Neural crest cell (in vitro differentiated cells): ENCODE data around the gene LARGE2. TPM values are rescaled to one million over a fixed set of nuclear protein-coding genes. Genes with fewer than 3 reads are reported as not detected.

Source experiments
- DNase-seq: peaks from one replicate; pipeline ENCODE4 v3.0.0; 2021; ENCODE audit warnings: low read depth, mixed read lengths, low spot score
- H3K27ac Mint-ChIP-seq: one replicate; pipeline ENCODE4 v1.8.0; 2021; ENCODE audit warnings: mild to moderate bottlenecking, mixed read lengths; ENCODE audit not compliant: unreplicated experiment
- H3K27me3 Mint-ChIP-seq: 2 replicates; pipeline ENCODE4 v1.8.0; 2021; ENCODE audit warnings: low read depth, mild to moderate bottlenecking, mixed read lengths
- H3K36me3 Mint-ChIP-seq: 2 replicates; pipeline ENCODE4 v1.8.0; 2021; ENCODE audit warnings: low read depth, mild to moderate bottlenecking, mixed read lengths
- H3K4me1 Mint-ChIP-seq: 2 replicates; pipeline ENCODE4 v1.8.0; 2021; ENCODE audit warnings: mixed read lengths
- H3K4me3 Mint-ChIP-seq: one replicate; pipeline ENCODE4 v1.8.0; 2021; ENCODE audit warnings: mild to moderate bottlenecking, mixed read lengths
- H3K9me3 Mint-ChIP-seq: 2 replicates; pipeline ENCODE4 v1.8.0; 2021; ENCODE audit warnings: mixed read lengths
- total RNA-seq: library from RNA; stranded (reverse); gene quantifications from 2 replicates; pipeline ENCODE4 v1.2.1, GENCODE V29; 2021
- TF ChIP-seq, protein P1 (sequence below): fragments of 200-600 bp; sonication (generic); conservative IDR thresholded peaks from 2 replicates; pipeline ENCODE4 v1.5.0; 2021; ENCODE audit warnings: antibody characterized with exemption, mild to moderate bottlenecking

Gene LARGE2
- total RNA-seq, 1 donor from 2014 or later, result not detected

DNA sequence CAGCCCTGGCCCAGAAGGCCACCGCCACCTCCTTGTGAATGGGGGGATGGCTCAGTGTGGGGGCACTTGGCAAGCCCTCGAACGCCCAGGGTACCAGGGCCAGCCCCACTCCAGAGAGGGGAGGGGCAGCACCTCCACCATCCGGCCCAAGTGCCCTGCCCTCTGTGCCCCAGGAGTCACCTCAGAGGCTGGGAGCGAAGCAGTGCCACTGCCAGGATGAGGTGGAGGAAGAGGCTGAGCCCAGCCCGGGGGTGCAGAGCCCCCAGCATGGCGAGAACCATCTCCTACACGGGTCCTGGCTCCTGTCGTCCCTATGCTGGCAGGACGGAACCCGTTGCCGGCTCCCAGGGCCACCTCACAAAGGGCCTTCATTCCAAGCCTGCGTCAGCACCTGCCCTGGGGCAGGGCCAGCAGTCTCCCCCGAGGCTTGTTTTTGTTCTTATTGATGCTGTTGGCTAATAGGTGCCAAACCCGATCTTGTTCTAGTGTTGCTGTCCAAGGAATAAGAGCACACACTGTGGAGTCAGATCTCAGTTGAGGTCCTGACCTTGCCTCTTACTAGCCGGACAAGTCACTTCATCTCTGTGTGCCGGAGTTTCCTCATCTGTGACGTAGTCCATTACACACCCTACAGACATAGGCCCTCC lies 15.4 kb upstream of the LARGE2 start, which contains the start of gene FREY1:
Gene FREY1, minus strand, starts transcription at position 307 of the 647 bp plus-strand sequence. Its CDS starts 26 bp downstream, at position 281.
- Mint-ChIP-seq H3K36me3 (no peaks in the 10 kb centered on the region), H3K9me3 (no peaks in the 10 kb centered on the region), H3K4me1 (peaks cover 11% of the 10 kb centered on the region), H3K27ac (peak within 1 kb of the TSS; percentile 38), H3K4me3 (peak within 1 kb of the TSS; percentile 70), H3K27me3 (no peaks in the 10 kb centered on the region)
- TF ChIP-seq, protein P1, sequence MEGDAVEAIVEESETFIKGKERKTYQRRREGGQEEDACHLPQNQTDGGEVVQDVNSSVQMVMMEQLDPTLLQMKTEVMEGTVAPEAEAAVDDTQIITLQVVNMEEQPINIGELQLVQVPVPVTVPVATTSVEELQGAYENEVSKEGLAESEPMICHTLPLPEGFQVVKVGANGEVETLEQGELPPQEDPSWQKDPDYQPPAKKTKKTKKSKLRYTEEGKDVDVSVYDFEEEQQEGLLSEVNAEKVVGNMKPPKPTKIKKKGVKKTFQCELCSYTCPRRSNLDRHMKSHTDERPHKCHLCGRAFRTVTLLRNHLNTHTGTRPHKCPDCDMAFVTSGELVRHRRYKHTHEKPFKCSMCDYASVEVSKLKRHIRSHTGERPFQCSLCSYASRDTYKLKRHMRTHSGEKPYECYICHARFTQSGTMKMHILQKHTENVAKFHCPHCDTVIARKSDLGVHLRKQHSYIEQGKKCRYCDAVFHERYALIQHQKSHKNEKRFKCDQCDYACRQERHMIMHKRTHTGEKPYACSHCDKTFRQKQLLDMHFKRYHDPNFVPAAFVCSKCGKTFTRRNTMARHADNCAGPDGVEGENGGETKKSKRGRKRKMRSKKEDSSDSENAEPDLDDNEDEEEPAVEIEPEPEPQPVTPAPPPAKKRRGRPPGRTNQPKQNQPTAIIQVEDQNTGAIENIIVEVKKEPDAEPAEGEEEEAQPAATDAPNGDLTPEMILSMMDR, result no peak
- no peak for DNase-seq

DNA sequence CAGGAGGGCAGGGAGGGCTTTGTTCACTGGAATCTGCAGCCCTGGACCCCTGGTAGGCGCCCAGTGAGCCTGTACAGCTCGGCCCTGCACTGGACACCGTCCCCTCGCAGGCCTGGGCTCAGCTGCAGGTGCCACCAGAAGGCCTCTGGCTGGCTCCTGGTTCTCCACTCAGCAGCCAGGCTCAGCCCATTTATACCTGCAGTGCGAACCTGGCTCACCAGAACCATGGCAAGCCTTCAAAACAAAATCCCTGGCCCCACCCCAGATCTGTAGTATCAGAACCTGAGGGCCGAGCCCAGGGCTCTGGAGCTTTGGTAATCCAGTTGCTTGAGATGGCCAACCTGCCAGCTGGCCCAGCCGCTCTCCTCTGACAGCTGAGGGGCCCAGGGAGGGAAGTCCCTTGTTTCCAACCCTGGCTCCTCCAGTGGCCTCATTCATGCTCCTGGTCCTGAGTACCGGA lies 14.5 kb upstream of the LARGE2 start:
- Mint-ChIP-seq H3K9me3 (no peaks in the 10 kb centered on the region), H3K4me3 (peak overlapping the region; percentile 70), H3K27ac (no peak overlapping the region), H3K36me3 (no peaks in the 10 kb centered on the region), H3K4me1 (peaks cover 11% of the 10 kb centered on the region), H3K27me3 (no peaks in the 10 kb centered on the region)
- TF ChIP-seq, protein P1, result no peak
- no peak for DNase-seq

DNA sequence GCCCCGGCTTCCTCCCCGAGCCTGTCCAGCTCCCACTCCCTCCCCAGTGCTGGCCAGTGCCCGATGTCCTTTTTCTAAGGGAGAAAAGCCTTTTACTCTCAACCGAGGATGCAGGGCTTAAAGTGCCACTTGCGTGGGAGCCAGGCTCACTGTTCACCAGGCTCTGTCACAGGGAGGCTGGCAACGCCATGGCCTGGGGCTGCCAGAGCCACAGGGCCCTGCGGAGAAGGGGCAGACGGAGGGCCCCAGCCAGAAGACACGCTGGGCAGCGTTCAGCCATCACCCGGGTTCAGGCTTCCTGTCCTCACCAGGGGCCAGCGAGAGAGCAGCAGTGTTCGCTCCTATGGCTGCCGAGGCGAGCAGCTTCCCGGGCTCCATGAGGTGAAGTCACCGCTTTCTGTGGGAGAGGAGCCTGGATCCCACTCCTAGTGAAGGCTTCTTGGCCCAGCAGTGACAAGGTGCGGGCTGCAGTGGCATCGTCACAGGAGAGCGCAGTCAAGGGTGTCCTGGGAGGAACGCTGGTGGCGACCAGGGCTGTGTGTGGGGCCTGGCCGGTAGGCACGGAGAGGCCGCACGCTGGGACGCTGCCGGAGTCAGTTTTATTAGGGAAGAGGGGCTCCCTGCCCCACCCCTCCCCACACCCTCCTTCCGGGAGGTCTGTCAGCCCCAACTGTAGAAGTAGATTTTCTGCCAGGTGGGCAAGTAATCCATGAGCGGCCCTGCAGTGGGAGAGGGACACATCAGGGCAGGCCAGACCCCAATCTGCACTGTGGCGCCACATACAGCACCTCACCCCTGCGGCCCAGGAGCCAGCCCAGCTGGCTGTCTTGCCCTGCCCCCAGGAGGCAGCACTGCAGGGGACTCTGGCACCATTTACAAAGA lies 12.6 kb upstream of the LARGE2 start:
- TF ChIP-seq, protein P1, result no peak
- Mint-ChIP-seq H3K36me3 (no peaks in the 10 kb centered on the region), H3K4me3 (no peak overlapping the region), H3K9me3 (no peaks in the 10 kb centered on the region), H3K27ac (no peak overlapping the region), H3K27me3 (no peaks in the 10 kb centered on the region), H3K4me1 (peaks cover 11% of the 10 kb centered on the region)
- no peak for DNase-seq

DNA sequence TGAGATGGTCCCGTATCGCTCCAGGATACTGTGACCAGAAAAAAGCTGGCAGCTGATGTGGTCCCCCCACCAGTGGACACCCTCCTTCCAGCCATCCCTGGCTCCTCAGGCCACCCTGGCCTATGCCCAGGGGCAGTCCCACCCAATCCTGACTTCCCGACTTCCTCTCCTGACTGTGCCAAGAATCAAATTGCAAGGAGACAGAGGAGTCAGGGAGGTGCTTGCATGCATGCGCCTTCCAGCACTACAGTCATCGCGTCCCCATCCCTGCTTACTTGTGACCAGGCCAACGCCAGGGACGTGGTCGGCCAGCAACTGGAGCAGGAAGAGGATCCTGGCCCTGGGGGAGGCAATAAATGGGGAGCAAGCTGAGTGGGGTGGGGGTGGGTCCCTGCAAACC lies 11.8 kb upstream of the LARGE2 start:
- Mint-ChIP-seq H3K36me3 (no peaks in the 10 kb centered on the region), H3K4me3 (no peak overlapping the region), H3K27me3 (no peaks in the 10 kb centered on the region), H3K9me3 (no peaks in the 10 kb centered on the region), H3K4me1 (peaks cover 11% of the 10 kb centered on the region), H3K27ac (no peak overlapping the region)
- DNase-seq, result no peak
- TF ChIP-seq, protein P1, result no peak

DNA sequence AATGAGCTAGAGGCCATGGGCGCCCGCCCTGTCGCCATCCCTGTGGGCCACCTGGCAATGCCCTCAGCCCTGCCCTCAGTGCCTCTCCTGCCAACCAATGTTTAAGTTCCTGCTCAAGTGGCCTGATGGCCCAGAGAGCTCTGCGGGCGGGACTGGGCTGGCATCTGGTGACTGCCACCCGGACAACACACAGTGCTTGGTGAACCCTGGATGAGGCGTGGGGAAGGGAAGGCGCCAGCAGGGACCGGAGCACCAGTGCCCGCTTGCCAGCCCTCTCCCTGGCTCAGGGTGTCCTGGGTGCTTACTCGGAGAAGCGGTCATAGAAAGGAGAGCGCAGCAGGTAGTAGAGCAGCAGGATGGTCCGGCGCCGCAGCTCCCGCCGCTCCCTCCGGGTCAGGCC lies 8.9 kb upstream of the LARGE2 start:
- H3K4me3 Mint-ChIP-seq, result no peak overlapping the region
- H3K27ac Mint-ChIP-seq, result no peak overlapping the region
- no peaks in the 10 kb centered on the region for H3K9me3 Mint-ChIP-seq
- no peak for DNase-seq
- peaks cover 15% of the 10 kb centered on the region for H3K4me1 Mint-ChIP-seq
- TF ChIP-seq, protein P1, result no peak
- H3K36me3 Mint-ChIP-seq, result no peaks in the 10 kb centered on the region
- peaks cover 4% of the 10 kb centered on the region for H3K27me3 Mint-ChIP-seq
